ENCODE data around the gene ANKRD16. TPM values are rescaled to one million over a fixed set of nuclear protein-coding genes. Genes with fewer than 3 reads are reported as not detected.

The ANKRD16 gene
- total RNA-seq, 2 donors from 2014 or later = 9.9 to 13.0 TPM

DNA sequence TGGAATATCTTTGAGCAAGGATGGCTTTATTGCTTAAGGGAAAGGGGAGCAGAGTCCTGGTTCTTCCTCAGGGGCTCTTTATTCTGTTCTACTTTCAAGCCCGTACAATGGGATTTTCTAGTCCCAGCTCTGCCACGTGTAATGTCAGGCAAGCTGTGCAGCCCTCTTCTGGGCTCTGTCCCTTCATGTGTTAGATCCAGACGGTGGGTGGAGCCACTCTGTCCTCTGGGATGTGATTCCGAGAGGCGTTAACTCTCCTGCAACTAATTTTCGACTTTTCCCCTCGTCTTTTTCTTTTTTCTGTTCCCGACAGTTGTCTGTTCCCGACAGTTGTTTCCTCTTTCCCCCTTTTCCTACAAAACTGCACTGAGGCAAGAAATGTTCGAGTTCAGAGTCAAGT is 35.2 kb upstream of the ANKRD16 start:
- H3K27ac ChIP-seq = no peak overlapping the region
- DNase-seq = no peak
- TF ChIP-seq, protein P1, sequence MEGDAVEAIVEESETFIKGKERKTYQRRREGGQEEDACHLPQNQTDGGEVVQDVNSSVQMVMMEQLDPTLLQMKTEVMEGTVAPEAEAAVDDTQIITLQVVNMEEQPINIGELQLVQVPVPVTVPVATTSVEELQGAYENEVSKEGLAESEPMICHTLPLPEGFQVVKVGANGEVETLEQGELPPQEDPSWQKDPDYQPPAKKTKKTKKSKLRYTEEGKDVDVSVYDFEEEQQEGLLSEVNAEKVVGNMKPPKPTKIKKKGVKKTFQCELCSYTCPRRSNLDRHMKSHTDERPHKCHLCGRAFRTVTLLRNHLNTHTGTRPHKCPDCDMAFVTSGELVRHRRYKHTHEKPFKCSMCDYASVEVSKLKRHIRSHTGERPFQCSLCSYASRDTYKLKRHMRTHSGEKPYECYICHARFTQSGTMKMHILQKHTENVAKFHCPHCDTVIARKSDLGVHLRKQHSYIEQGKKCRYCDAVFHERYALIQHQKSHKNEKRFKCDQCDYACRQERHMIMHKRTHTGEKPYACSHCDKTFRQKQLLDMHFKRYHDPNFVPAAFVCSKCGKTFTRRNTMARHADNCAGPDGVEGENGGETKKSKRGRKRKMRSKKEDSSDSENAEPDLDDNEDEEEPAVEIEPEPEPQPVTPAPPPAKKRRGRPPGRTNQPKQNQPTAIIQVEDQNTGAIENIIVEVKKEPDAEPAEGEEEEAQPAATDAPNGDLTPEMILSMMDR (IDR thresholded peaks at IDR 0.05) = no peak
- TF ChIP-seq POLR2A (IDR thresholded peaks at IDR 0.05) = no peak

DNA sequence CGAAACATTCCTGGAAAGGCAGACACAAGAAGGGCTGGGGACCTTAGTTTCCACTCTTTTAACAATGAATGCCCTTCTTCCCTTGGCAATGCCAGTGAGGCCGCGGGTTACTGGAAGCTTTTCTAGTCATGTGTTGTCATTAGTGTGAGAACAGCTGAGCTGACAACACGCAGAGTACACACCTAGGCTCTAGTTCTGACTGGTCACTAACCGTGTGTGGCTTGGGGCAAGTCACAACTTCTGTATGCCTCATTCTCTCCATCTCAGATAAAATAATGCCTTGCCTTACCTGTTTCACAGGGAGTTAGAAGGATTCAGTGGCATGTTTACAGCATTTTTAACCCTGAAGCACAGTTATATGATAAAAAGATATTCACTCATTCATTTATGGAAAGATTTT is 32.1 kb upstream of the ANKRD16 start:
- no peak for DNase-seq
- no peak overlapping the region for H3K27ac ChIP-seq
- intact Hi-C loops (cut with DNase I) = no loop called here
- H3K4me1 ChIP-seq = no peaks in the 10 kb centered on the region
- H3K27me3 ChIP-seq = no peaks in the 10 kb centered on the region
- peaks cover 6 to 53% of the 10 kb centered on the region in 2 donors for H3K36me3 ChIP-seq (replicated peaks in 1 of 2; ENCODE audit: insufficient read depth in 1 of 2, low read depth in 2 of 2)
- H3K4me3 ChIP-seq = no peak overlapping the region
- no peaks in the 10 kb centered on the region for H3K9me3 ChIP-seq
- ATAC-seq = no peak
- TF ChIP-seq, protein P1 (IDR thresholded peaks at IDR 0.05) = no peak
- no peak for TF ChIP-seq POLR2A (IDR thresholded peaks at IDR 0.05)
- 90 to 92% methylated on average over 5 of the region's 5 CpGs for WGBS, 2 donors

More for the DNA sequence above, 35.2 kb upstream of the ANKRD16 start:
- H3K9me3 ChIP-seq = no peaks in the 10 kb centered on the region
- intact Hi-C loops (cut with DNase I) = no loop called here
- H3K4me1 ChIP-seq = no peaks in the 10 kb centered on the region
- peaks cover 0 to 46% of the 10 kb centered on the region in 2 donors for H3K36me3 ChIP-seq (replicated peaks in 1 of 2; ENCODE audit: insufficient read depth in 1 of 2, low read depth in 2 of 2)
- 87 to 88% methylated on average over 10 of the region's 10 CpGs for WGBS, 2 donors
- ATAC-seq = no peak
- no peaks in the 10 kb centered on the region for H3K27me3 ChIP-seq
- H3K4me3 ChIP-seq = no peak overlapping the region

DNA sequence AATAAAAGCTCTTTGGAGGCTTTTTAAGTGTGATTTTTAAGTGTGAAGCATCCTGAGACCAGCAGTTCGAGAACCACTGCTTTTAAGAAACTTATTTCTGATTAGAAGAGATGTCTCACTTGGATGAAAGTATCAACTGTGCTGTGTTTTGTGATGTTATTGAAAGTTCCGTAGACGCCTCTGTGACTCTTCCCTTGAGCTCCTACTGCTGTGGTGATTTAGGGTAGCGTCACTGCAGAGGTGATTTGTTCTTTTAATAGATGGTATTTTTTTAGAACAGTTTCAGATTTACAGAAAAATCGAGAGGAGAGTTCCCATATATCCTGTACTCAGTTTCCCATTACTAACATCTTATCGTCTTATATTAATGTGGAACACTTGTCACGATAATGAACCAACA is 29.9 kb upstream of the ANKRD16 start:
- WGBS, 2 donors = 95% methylated on average over 7 of the region's 7 CpGs
- peaks cover 6 to 58% of the 10 kb centered on the region in 2 donors for H3K36me3 ChIP-seq (replicated peaks in 1 of 2; ENCODE audit: insufficient read depth in 1 of 2, low read depth in 2 of 2)
- H3K9me3 ChIP-seq = no peaks in the 10 kb centered on the region
- no peak for TF ChIP-seq POLR2A (IDR thresholded peaks at IDR 0.05)
- TF ChIP-seq, protein P1 (IDR thresholded peaks at IDR 0.05) = no peak
- H3K4me1 ChIP-seq = no peaks in the 10 kb centered on the region
- H3K27ac ChIP-seq = no peak overlapping the region
- no peak for ATAC-seq
- H3K4me3 ChIP-seq = no peak overlapping the region
- intact Hi-C loops (cut with DNase I) = no loop called here
- H3K27me3 ChIP-seq = no peaks in the 10 kb centered on the region
- no peak for DNase-seq

DNA sequence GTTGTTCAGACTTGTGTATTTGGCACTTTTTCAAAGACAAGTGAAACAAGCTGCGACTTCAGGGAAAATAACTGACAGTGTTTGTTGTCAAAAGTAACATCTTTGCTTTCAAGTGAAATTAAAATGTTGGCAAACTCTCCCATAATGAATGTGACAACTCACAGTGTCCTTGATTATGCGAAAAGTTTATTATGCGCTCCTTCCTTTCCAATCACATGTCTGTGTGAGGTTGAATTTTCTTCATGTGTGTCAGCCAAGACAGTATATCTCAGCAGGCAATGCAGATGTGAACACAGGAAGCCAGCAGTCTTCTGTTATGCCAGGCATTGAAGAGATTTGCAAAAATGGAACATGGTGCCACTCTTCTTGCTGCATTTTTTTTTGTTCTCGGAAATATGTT is 29.1 kb upstream of the ANKRD16 start:
- Histone ChIP-seq H3K36me3 (replicated peaks in 1 of 2; ENCODE audit: insufficient read depth in 1 of 2, low read depth in 2 of 2) (peaks cover 12 to 51% of the 10 kb centered on the region in 2 donors), H3K4me3 (no peak overlapping the region), H3K27me3 (no peaks in the 10 kb centered on the region), H3K9me3 (no peaks in the 10 kb centered on the region), H3K27ac (no peak overlapping the region), H3K4me1 (no peaks in the 10 kb centered on the region)
- TF ChIP-seq, protein P1 (IDR thresholded peaks at IDR 0.05) = no peak
- TF ChIP-seq POLR2A (IDR thresholded peaks at IDR 0.05) = no peak
- DNase-seq = no peak
- 94 to 96% methylated on average over 4 of the region's 4 CpGs for WGBS, 2 donors
- ATAC-seq = no peak
- intact Hi-C loops (cut with DNase I) = no loop called here

DNA sequence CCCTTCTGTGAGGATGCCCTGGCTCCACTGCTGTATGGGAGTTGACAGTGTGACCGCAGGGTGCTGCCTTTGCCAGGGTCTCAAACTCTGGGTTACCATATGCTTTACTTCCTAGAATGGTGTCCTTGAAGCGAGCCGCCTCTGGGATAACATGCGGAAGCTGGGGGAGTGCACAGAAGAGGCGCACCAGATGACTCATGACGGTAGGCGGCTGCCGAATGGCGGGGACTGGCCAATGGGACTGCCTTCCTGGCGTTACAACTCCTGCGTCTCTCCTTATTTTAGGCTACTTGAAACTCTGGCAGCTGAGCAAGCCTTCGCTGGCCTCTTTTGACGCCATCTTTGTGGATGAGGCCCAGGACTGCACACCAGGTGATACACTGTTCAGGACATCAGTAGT is 27.6 kb upstream of the ANKRD16 start:
- TF ChIP-seq, protein P1 (IDR thresholded peaks at IDR 0.05) = no peak
- TF ChIP-seq POLR2A (IDR thresholded peaks at IDR 0.05) = no peak
- no peak overlapping the region for H3K4me3 ChIP-seq
- H3K9me3 ChIP-seq = no peaks in the 10 kb centered on the region
- intact Hi-C loops (cut with DNase I) = no loop called here
- no peak overlapping the region for H3K27ac ChIP-seq
- H3K36me3 ChIP-seq (replicated peaks in 1 of 2; ENCODE audit: insufficient read depth in 1 of 2, low read depth in 2 of 2) = peaks cover 12 to 49% of the 10 kb centered on the region in 2 donors
- ATAC-seq (no peak), DNase-seq (no peak)
- H3K27me3 ChIP-seq = no peaks in the 10 kb centered on the region
- H3K4me1 ChIP-seq = no peaks in the 10 kb centered on the region
- 96 to 97% methylated on average over 13 of the region's 13 CpGs for WGBS, 2 donors

Measured in body of pancreas (tissue), 4 donors.